ENCODE measurements around the gene VSIR.

The VSIR gene

GRCh38 chr10:71763352-71764127, 9.8 kb downstream of the VSIR start:
- no peak for DNase-seq

DNA sequence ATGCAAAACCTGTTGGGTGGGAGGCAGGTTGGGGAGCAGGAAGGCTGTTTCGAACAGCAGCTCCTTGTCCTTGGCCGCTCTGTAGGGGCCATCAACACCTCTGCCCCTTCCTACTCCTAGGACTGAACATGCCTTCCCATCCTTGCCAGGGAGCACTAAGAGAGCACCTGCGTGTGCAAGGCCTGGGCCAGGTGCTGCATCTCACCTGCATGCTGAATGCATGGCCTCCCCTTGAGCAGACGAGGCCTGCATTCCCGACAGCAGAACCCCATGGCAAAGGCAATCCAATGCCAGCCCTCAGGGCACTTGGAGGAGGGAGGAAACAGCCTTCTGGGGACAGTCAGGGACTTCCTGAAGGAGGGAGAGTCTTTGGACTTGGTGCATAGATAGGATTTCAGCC, 11.0 kb downstream of the VSIR start:
- DNase-seq: no peak

DNA sequence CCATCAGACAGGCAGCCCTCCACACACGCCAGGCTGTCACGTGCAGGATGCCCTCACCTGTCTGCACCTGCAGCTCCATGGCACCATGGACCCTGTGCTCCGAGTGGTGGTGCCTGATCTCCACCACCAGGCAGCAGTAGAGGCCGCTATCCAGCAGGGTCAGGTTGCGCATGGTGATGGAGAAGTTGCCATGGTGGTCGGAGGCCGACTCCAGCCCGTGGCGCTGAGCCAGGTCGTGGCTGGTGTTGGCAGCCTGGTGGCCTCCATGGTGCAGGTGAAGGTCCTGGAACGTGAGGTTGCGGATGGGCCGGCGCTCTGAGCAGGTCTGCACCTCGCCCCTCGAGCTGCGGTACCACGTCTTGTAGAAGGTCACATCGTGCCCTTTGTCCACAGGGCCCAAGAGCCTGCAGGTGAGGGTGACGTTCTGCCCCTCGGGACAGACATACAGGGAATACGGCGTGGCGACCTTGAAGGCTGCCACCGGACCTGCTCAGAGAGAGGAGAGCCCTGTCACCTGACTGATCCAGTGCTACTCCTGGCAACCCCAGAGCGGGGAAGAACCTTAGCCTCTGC, 11.7 kb downstream of the VSIR start:
- DNase-seq: no peak

DNA sequence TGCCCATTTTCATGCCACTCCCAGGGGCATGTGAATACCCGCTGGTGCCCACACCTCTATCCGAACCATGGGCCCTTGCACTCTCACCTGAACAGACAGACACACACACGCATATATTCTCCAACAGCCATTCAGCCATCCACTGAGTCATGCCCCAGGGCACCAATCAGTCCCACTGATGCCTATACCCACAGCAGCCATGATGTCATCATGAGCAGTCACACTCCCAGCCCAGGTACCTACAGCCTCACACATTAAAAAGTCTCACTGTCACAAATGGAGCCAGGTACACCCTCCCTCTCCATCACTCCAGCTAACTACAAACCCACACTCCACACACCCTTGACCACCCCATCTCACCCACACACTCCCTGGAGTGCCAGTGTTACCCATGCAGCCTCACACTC, 12.2 kb downstream of the VSIR start:
- no peak for DNase-seq

DNA sequence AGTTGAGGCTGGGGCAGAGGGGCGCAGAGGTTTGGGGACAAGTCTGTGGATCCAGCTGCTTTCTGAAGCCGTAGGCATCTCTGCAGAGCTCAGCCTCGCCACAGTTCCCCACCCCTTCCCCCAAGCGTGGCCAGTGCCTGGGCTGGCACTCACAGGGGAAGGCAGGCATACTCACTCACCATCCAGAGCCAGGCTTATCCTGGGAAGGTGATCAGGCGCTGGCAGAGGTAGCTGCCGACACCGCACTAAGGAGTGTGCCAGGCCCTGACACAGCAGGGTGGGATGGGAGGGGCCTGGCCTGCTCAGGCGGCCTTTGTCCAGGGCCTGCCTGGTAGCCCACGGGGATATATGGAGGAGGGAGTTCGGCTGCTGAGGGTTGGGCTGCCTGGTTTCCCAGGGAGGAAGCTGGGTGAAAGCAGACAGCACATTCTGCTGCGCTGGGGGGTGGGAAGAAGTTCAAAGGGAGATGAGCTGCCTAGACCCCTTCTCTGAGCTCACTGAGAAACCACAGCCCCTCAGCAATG, 15.9 kb downstream of the VSIR start:
- no peak for DNase-seq

DNA sequence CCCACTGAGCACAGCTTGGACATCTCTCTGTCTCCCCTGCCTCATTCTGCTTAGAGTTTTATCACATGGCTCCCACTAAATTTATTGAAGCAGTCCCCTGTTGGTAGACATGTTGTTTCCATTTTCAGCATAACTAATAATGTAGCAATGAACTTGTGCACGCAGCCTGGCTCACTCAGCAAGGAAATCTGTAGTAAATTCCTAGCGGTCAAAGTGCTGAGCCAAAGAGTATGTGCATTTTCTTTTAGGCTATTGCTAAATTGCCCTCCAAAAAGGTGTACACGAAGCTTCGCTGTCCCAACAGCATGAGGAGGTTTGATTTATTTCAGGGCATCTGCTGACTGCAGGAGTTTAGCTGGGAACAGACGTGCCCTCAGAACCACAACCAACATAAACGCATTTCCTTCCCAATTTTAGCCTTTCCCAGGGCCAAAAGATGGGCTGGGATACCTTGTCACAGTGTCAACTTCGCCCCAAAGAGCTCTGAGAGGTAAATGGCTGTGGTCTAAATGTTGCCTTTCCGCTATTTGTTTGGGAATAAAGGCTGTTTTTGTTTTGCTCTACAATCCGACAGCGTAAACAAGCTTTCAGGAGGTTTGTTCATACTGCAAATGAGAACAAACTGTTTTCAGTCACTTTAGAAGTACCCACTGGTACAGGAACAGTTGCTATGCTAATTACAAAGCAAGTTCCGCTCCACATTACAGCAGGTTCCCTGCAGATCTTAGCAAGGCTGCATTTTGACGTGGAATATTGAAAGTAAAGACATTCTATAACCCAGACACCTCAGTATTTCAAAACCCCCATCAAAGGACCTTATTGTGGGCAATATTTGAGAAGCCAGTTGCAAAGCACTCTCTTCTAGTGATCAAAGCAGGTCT, 16.8 kb downstream of the VSIR start:
- no peak for DNase-seq

DNA sequence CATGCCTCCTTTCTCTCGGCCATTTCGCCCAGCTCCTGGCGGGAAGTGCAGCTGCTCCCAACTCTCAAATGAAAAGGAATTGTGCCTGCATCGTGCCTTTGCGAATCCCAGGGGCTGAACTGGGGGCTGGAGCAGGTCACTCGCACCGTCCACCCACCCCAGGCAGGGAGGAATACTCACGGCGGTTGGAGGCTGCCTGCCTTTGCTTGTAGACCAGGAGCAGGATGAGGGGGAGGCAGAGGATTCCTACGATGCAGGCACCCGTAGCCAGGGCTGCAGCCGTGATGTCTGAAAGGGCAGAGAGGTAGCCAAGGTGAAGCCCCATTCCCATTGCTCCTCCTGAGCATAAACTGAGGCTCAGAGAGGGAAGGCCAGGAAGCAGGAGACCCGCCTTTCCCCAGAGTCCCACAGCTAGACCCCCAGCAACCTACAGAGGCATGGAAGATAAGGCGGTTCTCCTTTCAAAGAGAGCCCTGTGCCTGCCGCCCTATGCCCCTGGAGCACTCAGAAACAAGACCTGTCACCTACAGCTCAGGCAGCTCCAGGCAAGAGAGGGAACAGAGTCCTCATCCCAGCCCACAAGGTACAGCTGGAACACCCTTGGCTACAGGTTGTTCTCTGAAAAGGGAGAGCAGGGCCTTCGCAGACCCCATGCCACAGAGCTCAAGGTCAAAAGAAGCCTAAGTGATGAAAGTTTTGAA, 18.0 kb downstream of the VSIR start:
- DNase-seq: no peak

- DNase-seq: no peak
Observed at GRCh38 chr10:71754562-71754961, 18.8 kb downstream of the VSIR start.

GRCh38 chr10:71753960-71754505, 19.3 kb downstream of the VSIR start:
- DNase-seq: no peak

GRCh38 chr10:71753091-71753959, 20.0 kb downstream of the VSIR start:
- DNase-seq: no peak

DNA sequence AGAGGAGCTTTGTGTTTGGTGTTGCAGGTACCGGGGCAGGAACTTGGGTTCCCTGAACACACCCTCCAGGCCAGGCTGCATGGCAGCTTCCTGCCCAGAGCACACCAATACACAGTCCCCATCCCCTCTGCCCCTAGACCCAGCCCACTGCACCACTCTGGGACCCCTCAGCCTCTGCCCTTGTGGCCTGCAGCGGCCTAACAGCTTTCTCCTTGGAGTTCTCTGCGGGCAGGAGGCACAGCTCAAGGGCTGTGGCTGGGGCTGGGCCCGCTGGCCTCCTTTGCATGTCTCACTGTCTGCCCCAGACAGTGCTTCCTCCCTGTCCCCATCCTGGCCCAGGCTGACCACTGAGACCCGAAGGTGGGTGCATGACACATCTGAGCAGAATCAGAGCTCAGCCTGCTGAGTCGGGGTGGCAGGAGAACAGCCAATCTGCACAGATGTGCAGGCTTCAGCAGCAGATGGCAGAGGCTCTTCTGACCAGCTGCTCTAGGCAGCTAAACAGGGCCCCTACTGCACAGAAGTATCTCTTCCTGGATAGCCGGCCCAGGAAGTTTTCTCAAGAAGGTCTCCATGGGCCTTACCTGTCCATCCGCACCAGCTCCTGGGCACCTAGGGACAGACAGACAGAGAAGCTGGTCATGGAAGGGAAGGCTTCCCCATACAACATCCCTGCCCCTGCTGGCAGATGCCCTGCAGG, 20.8 kb downstream of the VSIR start:
- DNase-seq: no peak

DNA sequence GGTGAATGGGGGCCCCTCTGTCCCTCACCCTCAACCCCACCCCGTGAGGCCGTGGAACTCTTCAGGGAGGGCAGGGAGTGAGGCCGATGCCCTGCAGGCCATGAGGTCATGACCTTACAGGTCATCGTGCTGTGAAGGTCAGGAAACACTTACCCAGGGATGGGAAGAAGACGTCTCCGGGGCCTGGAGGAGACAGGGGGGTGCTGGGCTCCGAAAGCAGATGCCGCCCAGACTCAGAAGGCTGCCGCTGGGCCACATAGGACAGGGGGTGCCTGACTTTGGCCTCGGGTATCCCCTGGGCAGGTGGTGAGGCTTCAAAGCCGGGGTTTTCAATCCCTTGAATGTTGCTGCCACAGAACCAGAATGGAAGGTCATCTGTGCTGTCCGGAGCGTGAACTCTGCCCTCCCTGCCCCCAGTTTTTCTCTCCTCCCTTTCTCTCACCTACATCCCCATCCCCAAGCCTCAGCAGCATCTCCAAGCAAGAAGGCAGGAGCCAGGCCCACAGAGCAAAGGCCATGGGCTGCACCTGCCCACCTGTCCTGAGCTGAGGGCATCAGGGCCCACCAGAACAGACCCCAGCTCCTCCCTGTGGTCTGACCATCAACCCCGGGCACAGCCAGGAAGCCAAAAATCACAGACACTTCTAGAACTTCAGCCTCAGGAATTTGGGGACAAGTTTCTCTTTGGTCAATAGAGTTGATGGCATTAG, 21.6 kb downstream of the VSIR start:
- DNase-seq: no peak

GRCh38 chr10:71750986-71751385, 22.3 kb downstream of the VSIR start:
- no peak for DNase-seq

DNA sequence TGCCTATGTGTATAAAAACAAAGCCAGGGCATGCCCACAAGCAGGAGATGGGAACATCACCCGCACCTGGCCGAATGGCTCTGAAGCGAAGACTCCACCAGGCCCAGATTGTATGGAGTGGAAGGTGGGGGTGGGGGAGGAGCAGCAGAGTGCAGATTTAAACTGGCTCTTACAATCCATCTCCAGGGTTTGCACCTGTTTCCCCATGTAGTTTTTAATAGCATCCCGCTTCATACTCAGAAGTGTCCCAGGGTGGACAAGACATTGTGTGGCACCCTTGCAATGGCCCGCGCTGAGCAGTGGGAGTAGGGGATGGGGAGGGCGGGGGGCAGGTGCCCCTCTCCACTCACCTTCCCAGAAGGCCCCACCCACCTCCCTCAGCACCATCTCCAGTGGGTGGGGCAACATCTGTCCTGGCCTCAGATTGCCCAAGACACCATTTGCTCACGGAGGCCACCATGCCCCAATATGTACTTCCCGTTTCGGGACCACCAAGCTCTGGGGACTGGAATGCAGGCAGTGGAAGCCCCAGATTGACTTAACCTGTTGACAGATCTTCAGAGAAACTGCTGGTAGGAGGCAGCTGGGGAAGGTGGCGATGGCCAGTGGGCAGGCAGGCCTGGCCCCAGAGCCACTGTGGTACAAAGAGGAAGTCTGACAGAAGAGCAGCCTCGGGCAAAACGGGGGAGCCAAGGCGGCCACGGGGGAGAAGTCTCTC, 23.0 kb downstream of the VSIR start:
- DNase-seq: no peak

- no peak for DNase-seq
Observed at GRCh38 chr10:71749396-71749795, 23.9 kb downstream of the VSIR start.

DNA sequence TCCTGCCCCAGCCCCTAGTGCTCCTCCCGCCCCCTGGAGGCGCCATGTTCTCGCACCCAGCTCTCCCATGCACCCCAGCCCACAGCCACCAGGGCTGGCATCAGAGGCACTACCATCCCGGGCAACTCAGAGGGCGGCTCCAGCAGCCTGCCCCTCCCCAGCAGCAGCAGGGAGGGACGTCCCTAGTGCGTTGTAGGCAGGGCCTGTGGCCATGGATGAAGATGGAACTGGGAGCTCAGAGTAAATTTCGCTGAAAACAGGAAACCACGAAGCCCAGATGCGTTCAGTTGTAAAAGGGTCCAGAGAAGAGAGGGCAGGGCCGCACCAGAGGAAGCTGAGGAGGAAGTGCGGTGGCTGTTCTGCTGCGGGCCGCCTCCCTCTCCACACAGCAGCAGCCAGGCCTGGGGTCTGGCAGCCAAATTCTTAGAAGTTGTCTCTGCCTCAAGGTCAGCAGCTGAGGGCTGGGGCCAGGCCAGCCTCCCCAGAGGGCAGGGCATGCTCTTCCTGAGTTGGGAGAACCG, 24.6 kb downstream of the VSIR start:
- peak; percentile 53 for DNase-seq

- DNase-seq: no peak
Observed at GRCh38 chr10:71747551-71748523, 25.5 kb downstream of the VSIR start.

GRCh38 chr10:71747039-71747531, 26.2 kb downstream of the VSIR start:
- DNase-seq: no peak
